GM21723 (cell line): ENCODE data around the gene UBE2L5.

ENCODE experiments used
- ATAC-seq: cut with Tn5 transposase; IDR thresholded peaks from one replicate; pipeline ENCODE4 v1.9.1; 2021; ENCODE audit warnings: mild to moderate bottlenecking, moderate library complexity; ENCODE audit not compliant: unreplicated experiment

The UBE2L5 gene

GRCh38 chr13:30422054-30422839 lies at the start of gene UBE2L5:
TSS of gene UBE2L5 (plus strand) at chr13:30422493. CDS start at chr13:30427991, 5,498 bp downstream.
- ATAC-seq, result peak; percentile 71

GRCh38 chr13:30373727-30374126 lies 48.6 kb upstream of the UBE2L5 start:
- ATAC-seq, result no peak

DNA sequence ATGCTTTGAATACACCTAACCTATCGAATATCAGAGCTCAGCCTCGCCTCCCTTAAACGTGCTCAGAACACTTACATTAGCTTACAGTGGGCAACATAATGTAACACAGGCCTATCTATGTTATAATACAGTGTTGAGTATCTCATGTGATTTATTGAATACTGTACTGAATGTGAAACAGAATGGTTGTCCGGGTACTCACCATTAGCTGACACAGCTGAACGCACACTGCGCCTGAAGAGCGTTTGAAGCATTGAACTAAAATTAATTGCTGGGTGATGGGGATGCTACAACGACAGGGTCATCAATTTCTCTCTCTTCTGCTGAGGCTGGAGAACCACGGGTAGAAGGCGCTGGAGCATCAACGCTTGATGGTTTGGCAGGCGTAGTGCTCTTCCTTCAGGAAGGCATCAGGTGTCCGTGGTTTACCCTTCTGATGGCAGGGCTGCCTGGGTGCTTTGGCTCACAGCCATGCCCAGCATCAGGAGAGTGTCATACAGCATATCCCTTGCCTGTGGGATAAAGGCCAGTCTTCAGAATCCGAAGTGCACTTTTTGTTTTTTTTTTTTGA lies 46.9 kb upstream of the UBE2L5 start:
- ATAC-seq, result no peak

GRCh38 chr13:30376426-30377311 lies 45.6 kb upstream of the UBE2L5 start:
- ATAC-seq, result peak; percentile 61

DNA sequence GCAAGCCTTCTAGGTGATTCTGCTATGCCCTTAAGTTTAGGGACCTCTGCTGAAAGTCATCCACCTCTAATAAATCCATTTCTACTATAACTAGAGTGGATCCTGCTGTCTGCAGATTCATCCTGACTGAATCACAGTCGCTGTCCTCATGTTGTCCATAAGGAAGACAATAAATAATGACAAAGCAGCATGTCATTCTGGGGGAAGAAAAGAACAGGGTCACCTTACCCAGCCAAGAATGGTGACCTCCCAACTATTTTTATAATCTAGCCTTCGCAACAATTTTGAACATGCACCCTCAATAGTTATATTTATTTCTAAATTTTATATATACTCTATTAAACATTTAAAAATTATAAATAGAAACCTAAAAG lies 45.0 kb upstream of the UBE2L5 start:
- ATAC-seq, result no peak

- no peak for ATAC-seq
Measured at GRCh38 chr13:30378191-30378590, 44.1 kb upstream of the UBE2L5 start.

- ATAC-seq, result no peak
Measured at GRCh38 chr13:30381049-30381448, 41.2 kb upstream of the UBE2L5 start.

- ATAC-seq, result no peak
Measured at GRCh38 chr13:30382836-30383525, 39.3 kb upstream of the UBE2L5 start.

GRCh38 chr13:30388406-30389283 lies 33.6 kb upstream of the UBE2L5 start:
- ATAC-seq, result no peak

- no peak for ATAC-seq
Measured at GRCh38 chr13:30391956-30392680, 30.2 kb upstream of the UBE2L5 start.

DNA sequence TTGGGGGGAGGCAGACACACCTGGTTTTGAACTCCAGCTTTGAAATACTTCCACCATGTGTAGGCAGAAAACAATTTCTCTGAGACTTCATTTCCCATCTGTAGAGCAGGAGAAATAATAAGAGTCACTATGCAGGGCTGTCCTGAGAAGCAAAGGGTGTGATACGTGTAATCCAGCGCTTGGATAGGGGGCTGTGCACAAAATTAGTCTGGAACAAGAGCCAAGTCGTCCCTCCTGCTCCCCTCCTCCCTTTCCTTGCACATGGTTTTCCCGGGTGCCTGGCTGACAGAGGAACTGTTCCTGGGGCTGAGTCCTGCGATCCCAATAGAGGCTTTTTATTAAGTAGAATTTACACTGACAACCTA lies 29.6 kb upstream of the UBE2L5 start:
- no peak for ATAC-seq

GRCh38 chr13:30394751-30395191 lies 27.5 kb upstream of the UBE2L5 start:
- ATAC-seq, result peak; percentile 86

- peak; percentile 51 for ATAC-seq
Measured at GRCh38 chr13:30395192-30396158, 26.8 kb upstream of the UBE2L5 start.

- ATAC-seq, result no peak
Measured at GRCh38 chr13:30396434-30397075, 25.7 kb upstream of the UBE2L5 start.

GRCh38 chr13:30398601-30399072 lies 23.7 kb upstream of the UBE2L5 start:
- no peak for ATAC-seq

DNA sequence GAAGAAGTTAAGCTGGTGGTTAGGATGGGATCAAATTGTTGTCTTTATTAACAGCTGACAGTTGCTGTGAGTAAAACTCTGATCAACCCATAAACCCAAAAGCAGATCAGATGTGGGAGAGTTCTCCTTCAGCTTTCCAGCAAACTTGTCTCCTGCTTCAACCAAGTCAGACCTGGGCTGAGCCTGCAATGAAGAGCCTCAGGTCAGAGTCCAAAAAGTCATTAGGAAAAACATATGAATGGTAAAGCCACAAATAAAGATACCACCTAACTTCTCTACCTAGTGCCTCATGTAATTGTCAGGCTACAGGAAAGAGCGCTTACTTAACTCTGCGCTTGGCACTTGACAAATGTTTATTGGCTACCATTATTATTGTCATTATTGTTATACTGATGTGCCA lies 21.9 kb upstream of the UBE2L5 start:
- ATAC-seq, result no peak

DNA sequence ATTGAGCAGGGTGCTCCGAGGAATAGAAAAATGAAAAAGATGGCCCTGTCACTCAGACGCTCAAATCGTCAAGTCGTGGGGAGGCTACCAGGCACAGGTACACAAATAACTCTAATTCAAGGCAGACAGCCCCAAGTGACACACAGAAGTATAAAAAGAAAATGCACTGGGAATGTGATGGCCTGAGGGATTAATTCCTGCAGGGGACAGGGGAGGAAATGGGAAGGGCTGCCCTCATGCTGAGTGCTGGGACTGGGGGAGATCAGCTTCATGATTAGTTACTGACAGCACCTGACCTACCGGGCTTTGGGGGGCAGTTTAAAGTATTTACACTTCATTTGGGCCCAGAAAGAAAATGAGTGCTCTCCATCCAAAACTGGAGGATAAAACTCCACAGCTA lies 20.9 kb upstream of the UBE2L5 start:
- no peak for ATAC-seq

- no peak for ATAC-seq
Measured at GRCh38 chr13:30403456-30403855, 18.8 kb upstream of the UBE2L5 start.
